ENCODE results near the gene GSC. TPM values are rescaled to one million over a fixed set of nuclear protein-coding genes. Genes with fewer than 3 reads are reported as not detected.
A peak's percentile ranks its signal among the peaks of the same experiment; 100 is the strongest.

The GSC gene
- total RNA-seq, 1 donor = not detected

- DNase-seq (ENCODE audit: low read depth) = no peak
- H3K4me3 ChIP-seq (ENCODE audit: low read depth, low read length) = no peak overlapping the region
- TF ChIP-seq CTCF (IDR thresholded peaks at IDR 0.05; ENCODE audit: insufficient read depth, low read depth, low read length) = no peak
Observed at GRCh38 chr14:94779713-94780112, 9.8 kb upstream of the GSC start.

- DNase-seq (ENCODE audit: low read depth) = peak; percentile 11
- TF ChIP-seq CTCF (IDR thresholded peaks at IDR 0.05; ENCODE audit: insufficient read depth, low read depth, low read length) = no peak
- no peak overlapping the region for H3K4me3 ChIP-seq (ENCODE audit: low read depth, low read length)
Observed at GRCh38 chr14:94775871-94776210, 5.9 kb upstream of the GSC start.

GRCh38 chr14:94775091-94775870 is 5.4 kb upstream of the GSC start:
- TF ChIP-seq CTCF (IDR thresholded peaks at IDR 0.05; ENCODE audit: insufficient read depth, low read depth, low read length) = no peak

GRCh38 chr14:94774344-94775090 is 4.6 kb upstream of the GSC start:
- no peak overlapping the region for H3K4me3 ChIP-seq (ENCODE audit: low read depth, low read length)
- no peak for TF ChIP-seq CTCF (IDR thresholded peaks at IDR 0.05; ENCODE audit: insufficient read depth, low read depth, low read length)
- no peak for DNase-seq (ENCODE audit: low read depth)

More at GRCh38 chr14:94775091-94775870, 5.4 kb upstream of the GSC start:
- no peak overlapping the region for H3K4me3 ChIP-seq (ENCODE audit: low read depth, low read length)
- no peak for DNase-seq (ENCODE audit: low read depth)

GRCh38 chr14:94773655-94774343 is 3.9 kb upstream of the GSC start:
- DNase-seq (ENCODE audit: low read depth) = no peak
- H3K4me3 ChIP-seq (ENCODE audit: low read depth, low read length) = no peak overlapping the region
- no peak for TF ChIP-seq CTCF (IDR thresholded peaks at IDR 0.05; ENCODE audit: insufficient read depth, low read depth, low read length)

GRCh38 chr14:94773061-94773648 is 3.2 kb upstream of the GSC start:
- no peak for TF ChIP-seq CTCF (IDR thresholded peaks at IDR 0.05; ENCODE audit: insufficient read depth, low read depth, low read length)
- H3K4me3 ChIP-seq (ENCODE audit: low read depth, low read length) = no peak overlapping the region
- DNase-seq (ENCODE audit: low read depth) = no peak

All from fibroblast of villous mesenchyme (primary cell).